Cardiac fibroblast (primary cell): ENCODE measurements around the gene SLCO3A1.
A peak's percentile ranks its signal among the peaks of the same experiment; 100 is the strongest.

Experiments used
- DNase-seq, 2 donors: peaks; one replicate each; pipeline versions ENCODE4 v3.0.0 to v3.0.0-alpha.2; 2010; ENCODE audit warnings: low read depth in 2 of 2
- H3K4me3 ChIP-seq, 2 donors: replicated peaks in 1 of 2; 1 replicate in 1 of 2; 2 replicates in 1 of 2; pipeline ENCODE4 v1.5.1; 2011; ENCODE audit warnings: low read depth in 2 of 2, low read length in 2 of 2, mild to moderate bottlenecking in 2 of 2, moderate library complexity in 1 of 2
- CTCF ChIP-seq: IDR thresholded peaks from one replicate; pipeline ENCODE4 v1.5.1; 2011; ENCODE audit warnings: low read depth, mild to moderate bottlenecking, low read length, inconsistent platforms

Gene SLCO3A1

GRCh38 chr15:92083190-92083589 lies 229.7 kb downstream of the SLCO3A1 start:
- DNase-seq = no peak
- H3K4me3 ChIP-seq = no peak overlapping the region
- TF ChIP-seq CTCF = no peak

GRCh38 chr15:92087211-92087610 lies 233.7 kb downstream of the SLCO3A1 start:
- no peak for TF ChIP-seq CTCF
- H3K4me3 ChIP-seq = no peak overlapping the region
- DNase-seq = no peak

GRCh38 chr15:92091155-92091734 lies 237.7 kb downstream of the SLCO3A1 start:
- TF ChIP-seq CTCF = peak; percentile 71
- DNase-seq = peak; percentile 38 to 39
- H3K4me3 ChIP-seq = no peak overlapping the region

- H3K4me3 ChIP-seq = no peak overlapping the region
- DNase-seq = peak in 1 of 2 donors; percentile 19
- no peak for TF ChIP-seq CTCF
These were observed 239.0 kb downstream of the SLCO3A1 start for GRCh38 chr15:92092289-92093105.

- H3K4me3 ChIP-seq = no peak overlapping the region
- DNase-seq = no peak
- TF ChIP-seq CTCF = no peak
These were observed 242.2 kb downstream of the SLCO3A1 start for GRCh38 chr15:92095693-92096092.

- peak; percentile 74 for TF ChIP-seq CTCF
- no peak overlapping the region for H3K4me3 ChIP-seq
- DNase-seq = peak; percentile 59 to 69
These were observed 244.1 kb downstream of the SLCO3A1 start for GRCh38 chr15:92097474-92098178.
